Measurements from ENCODE around the gene KCNK18. TPM values are rescaled to one million over a fixed set of nuclear protein-coding genes. Genes with fewer than 3 reads are reported as not detected.
A peak's percentile ranks its signal among the peaks of the same experiment; 100 is the strongest.

Gene KCNK18
- total and polyA plus RNA-seq, 10 of the 15 experiments (the other 5 are each of a cell fraction or from before 2014, with no cell fraction given): not detected

GRCh38 chr10:117216611-117217195, 19.4 kb downstream of the KCNK18 start (continued):
- peak; percentile 25; the same call in 1 of the 2 replicates for TF ChIP-seq DPF2 (IDR thresholded peaks at IDR 0.05)
- peak; percentile 21 for TF ChIP-seq SP1 (IDR thresholded peaks at IDR 0.05; ENCODE audit: low read depth, low read length)
- TF ChIP-seq RB1 (IDR thresholded peaks at IDR 0.05; ENCODE audit: borderline replicate concordance): peak; percentile 91; the same call in 1 of the 2 replicates
- peak; percentile 95 for TF ChIP-seq SMARCA5 (IDR thresholded peaks at IDR 0.05)
- TF ChIP-seq RBBP5 (conservative IDR thresholded peaks at IDR 0.05): no peak
- peak; percentile 57 for TF ChIP-seq IKZF1 (conservative IDR thresholded peaks at IDR 0.05)
- TF ChIP-seq POLR2AphosphoS5 (IDR thresholded peaks at IDR 0.05; ENCODE audit: low read length): no peak
- TF ChIP-seq CEBPZ (IDR thresholded peaks at IDR 0.05; ENCODE audit: low read depth, low read length): no peak
- TF ChIP-seq ZNF592 (IDR thresholded peaks at IDR 0.05): peak; percentile 91
- TF ChIP-seq LARP7 (IDR thresholded peaks at IDR 0.05): peak; percentile 43; the same call in 1 of the 2 replicates
- TF ChIP-seq CTCF (IDR thresholded peaks at IDR 0.05 in 2 of 3, conservative IDR thresholded peaks at IDR 0.05 in 1 of 3; ENCODE audit: control insufficient read depth in 2 of 3, extremely low read depth in 1 of 3, insufficient read depth in 1 of 3, low read depth in 3 of 3, low read length in 3 of 3): peak; percentile 99 to 100 (median 100)
- TF ChIP-seq POU2F2 (IDR thresholded peaks at IDR 0.05; ENCODE audit: borderline replicate concordance, low read depth, low read length): peak; percentile 76; the same call in 2 of the 3 replicates
- 0 out of 2 replicates have a peak, but pooled peaks have one; percentile 57 for TF ChIP-seq TCF3 (IDR thresholded peaks at IDR 0.05; ENCODE audit: borderline replicate concordance, insufficient read depth, low read depth, low read length)
- TF ChIP-seq ZNF274 (IDR thresholded peaks at IDR 0.05; ENCODE audit: insufficient read depth, insufficient read length): no peak
- TF ChIP-seq TCF12 (IDR thresholded peaks at IDR 0.05; ENCODE audit: low read depth, low read length): 0 out of 2 replicates have a peak, but pooled peaks have one; percentile 40
- TF ChIP-seq BACH1 (IDR thresholded peaks at IDR 0.05; ENCODE audit: borderline replicate concordance): 0 out of 2 replicates have a peak, but pooled peaks have one; percentile 24
- TF ChIP-seq IKZF2 (IDR thresholded peaks at IDR 0.05): 0 out of 4 replicates have a peak, but pooled peaks of 1 of the 2 experiments have one; percentile 8
- TF ChIP-seq SMC3 (IDR thresholded peaks at IDR 0.05; ENCODE audit: borderline replicate concordance, low read length): peak; percentile 97
- no peak for TF ChIP-seq ZNF217 (IDR thresholded peaks at IDR 0.05)

All from GM12878 (cell line).